Rectal smooth muscle tissue (tissue), 1 donor: ENCODE results near the gene PREP.

Source experiments
- H3K27ac ChIP-seq: one replicate; pipeline ENCODE4 v1.7.0; 2013; ENCODE audit warnings: low read depth, low read length, inconsistent platforms
- H3K27me3 ChIP-seq: one replicate; pipeline ENCODE4 v1.7.0; 2013; ENCODE audit warnings: low read length; ENCODE audit not compliant: control insufficient read depth, insufficient read depth
- H3K36me3 ChIP-seq: one replicate; pipeline ENCODE4 v1.7.0; 2013; ENCODE audit warnings: low read length; ENCODE audit not compliant: control insufficient read depth, insufficient read depth
- H3K4me1 ChIP-seq: one replicate; pipeline ENCODE4 v1.7.0; 2013; ENCODE audit warnings: low read length; ENCODE audit not compliant: control insufficient read depth, insufficient read depth
- H3K4me3 ChIP-seq: one replicate; pipeline ENCODE4 v1.7.0; 2013; ENCODE audit warnings: low read length
- H3K9ac ChIP-seq: one replicate; pipeline ENCODE4 v1.7.0; 2013; ENCODE audit warnings: low read length

PREP gene

DNA sequence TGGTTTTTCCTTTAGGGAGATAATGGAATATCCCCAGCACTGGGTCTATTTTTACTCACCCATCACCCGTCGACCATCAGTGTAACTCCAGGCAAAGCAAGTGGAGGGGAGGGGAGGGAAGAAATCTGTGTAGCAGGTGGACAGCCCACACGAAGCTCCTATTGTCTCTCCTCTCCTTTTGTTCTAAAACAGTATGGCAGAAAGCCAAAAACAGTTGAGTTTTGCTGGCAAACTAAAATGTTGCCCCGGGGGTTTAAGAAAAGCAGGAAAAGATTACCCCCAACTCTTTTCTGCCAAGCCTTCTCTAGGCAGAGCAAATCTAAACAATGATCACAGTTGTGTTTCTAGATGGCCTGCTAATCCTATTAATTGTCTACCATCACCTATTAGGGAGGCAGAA lies 89.7 kb downstream of the PREP start:
- Histone ChIP-seq H3K27me3 (no peaks in the 10 kb centered on the region), H3K36me3 (peaks cover 5% of the 10 kb centered on the region), H3K9ac (no peak overlapping the region), H3K4me1 (no peaks in the 10 kb centered on the region), H3K27ac (no peak overlapping the region), H3K4me3 (no peak overlapping the region)

DNA sequence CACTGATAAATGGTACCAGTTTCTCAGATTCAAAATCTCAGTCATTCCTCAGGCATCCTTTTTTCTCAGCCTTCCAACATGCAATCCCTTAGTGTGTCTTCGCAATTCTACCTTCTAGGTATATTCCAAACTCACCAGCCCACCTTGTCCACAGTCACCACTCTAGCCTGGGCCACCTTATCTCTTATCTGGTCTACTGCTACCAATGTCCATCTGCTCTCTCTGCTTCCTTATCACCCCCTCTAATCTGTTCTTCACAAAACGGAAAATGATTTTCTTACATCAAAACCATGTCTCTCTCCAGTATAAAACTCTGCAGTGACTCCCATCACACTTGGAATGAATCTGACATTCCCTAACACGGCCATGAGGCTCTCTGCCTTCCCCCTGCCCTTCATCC lies 91.9 kb downstream of the PREP start:
- H3K4me1 ChIP-seq: no peaks in the 10 kb centered on the region
- no peak overlapping the region for H3K9ac ChIP-seq

DNA sequence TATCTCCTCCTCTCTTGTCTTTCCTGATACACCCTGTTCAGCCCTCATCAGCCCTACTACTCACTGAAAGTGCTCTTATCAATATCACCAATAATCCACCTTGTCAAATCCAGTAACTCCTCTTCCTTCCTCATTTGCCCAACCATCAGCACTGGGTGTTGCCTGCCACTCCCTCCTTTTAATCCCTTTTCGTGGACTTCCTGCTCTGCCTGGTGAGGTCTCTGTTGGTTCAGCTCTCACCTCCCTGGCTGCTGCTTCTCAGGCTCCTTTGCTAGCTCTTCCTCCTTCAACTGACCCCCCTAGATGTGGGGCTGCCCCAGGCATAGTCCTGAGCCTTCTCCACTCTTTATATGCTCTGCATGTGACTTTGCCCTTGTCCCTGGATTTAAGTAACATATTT lies 92.5 kb downstream of the PREP start:
- H3K36me3 ChIP-seq: peaks cover 5% of the 10 kb centered on the region
- no peaks in the 10 kb centered on the region for H3K27me3 ChIP-seq
- H3K27ac ChIP-seq: no peak overlapping the region
- H3K9ac ChIP-seq: no peak overlapping the region
- H3K4me3 ChIP-seq: no peak overlapping the region
- no peaks in the 10 kb centered on the region for H3K4me1 ChIP-seq

More for the DNA sequence above, 91.9 kb downstream of the PREP start:
- Histone ChIP-seq H3K4me3 (no peak overlapping the region), H3K27ac (no peak overlapping the region), H3K27me3 (no peaks in the 10 kb centered on the region), H3K36me3 (peaks cover 5% of the 10 kb centered on the region)

DNA sequence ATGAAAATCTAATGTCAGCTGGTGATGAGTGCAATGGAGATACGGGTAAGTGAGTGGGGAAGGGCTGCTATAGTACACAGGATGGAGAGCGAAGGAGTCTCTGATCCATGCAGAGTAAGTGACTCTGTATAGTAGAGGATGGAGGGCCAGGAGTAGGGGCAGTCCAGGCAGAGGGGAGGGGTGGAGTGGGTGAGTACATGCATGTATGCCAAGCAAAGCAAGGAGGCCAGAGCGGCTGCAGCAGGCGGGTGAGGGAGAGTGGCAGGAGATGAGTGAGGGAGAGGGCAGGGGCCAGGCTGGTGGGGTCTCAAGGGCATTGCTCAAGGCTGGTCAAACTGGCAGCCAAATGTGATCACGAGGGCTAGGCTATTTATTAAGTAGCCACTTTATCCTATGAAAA lies 94.0 kb downstream of the PREP start:
- Histone ChIP-seq H3K27ac (no peak overlapping the region), H3K4me3 (no peak overlapping the region), H3K9ac (no peak overlapping the region), H3K27me3 (no peaks in the 10 kb centered on the region), H3K4me1 (no peaks in the 10 kb centered on the region), H3K36me3 (peaks cover 5% of the 10 kb centered on the region)

DNA sequence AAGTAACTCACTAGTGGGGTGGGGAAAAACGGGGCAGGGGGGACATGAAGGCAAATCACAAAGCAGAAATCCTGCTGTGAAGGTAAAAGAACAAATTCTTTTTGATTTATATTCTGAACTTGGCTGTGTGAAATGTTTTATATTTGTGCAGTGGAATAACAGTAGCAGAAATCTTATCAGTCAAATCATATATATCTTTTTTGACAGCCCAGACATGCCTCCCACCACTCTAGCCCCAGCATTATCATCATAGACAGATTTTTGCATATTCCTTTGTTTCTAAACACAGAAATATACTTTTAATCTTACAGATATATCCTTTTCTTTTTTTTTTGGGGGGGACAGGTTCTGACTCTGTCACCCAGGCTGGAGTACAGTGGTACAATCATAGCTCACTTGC lies 97.4 kb downstream of the PREP start:
- no peak overlapping the region for H3K27ac ChIP-seq
- no peak overlapping the region for H3K4me3 ChIP-seq

DNA sequence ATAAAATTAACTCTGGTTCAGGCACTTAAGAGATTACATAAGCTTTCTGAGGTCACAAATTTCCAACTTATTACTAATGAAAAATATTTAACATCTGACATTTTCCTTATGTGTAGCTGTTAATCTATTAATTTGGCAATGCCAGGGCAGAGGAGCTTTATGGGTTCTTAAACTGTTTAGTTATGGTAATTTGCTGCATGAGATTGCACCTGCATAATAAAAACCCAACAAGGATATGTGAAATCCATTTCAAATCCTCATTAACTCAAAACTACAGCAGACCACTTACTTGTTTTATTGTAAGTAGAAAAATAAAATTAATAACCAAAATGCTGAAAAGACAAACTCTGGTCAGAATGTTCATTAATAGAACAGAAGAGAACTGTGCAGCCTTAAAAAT lies 98.1 kb downstream of the PREP start:
- peaks cover 4% of the 10 kb centered on the region for H3K36me3 ChIP-seq
- H3K27ac ChIP-seq: no peak overlapping the region

More for the DNA sequence above, 97.4 kb downstream of the PREP start:
- Histone ChIP-seq H3K27me3 (no peaks in the 10 kb centered on the region), H3K4me1 (peaks cover 4% of the 10 kb centered on the region), H3K9ac (no peak overlapping the region), H3K36me3 (peaks cover 4% of the 10 kb centered on the region)

DNA sequence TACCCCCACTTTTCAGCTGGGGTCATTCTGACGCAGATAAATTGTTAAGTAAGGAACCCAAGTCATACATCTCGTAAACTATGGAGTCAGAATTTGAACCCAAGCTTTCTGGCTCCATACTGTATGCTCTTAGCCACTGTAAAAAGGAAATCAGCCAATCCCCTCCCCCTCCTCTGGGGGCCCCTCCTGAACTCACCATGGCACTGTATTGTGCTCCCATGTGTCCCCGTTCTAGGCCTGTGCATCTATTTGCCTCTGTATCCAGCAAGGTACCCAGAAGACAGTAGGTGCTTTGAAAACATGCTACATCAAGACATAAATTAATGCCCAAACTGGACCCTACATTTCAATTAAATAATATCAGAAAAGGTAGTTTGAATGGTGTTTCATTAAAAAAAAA lies 98.5 kb downstream of the PREP start:
- Histone ChIP-seq H3K27ac (no peak overlapping the region), H3K36me3 (peaks cover 4% of the 10 kb centered on the region), H3K4me3 (no peak overlapping the region), H3K4me1 (peaks cover 4% of the 10 kb centered on the region), H3K9ac (no peak overlapping the region), H3K27me3 (no peaks in the 10 kb centered on the region)

More for the DNA sequence above, 98.1 kb downstream of the PREP start:
- Histone ChIP-seq H3K4me3 (no peak overlapping the region), H3K27me3 (no peaks in the 10 kb centered on the region), H3K4me1 (peaks cover 4% of the 10 kb centered on the region), H3K9ac (no peak overlapping the region)

DNA sequence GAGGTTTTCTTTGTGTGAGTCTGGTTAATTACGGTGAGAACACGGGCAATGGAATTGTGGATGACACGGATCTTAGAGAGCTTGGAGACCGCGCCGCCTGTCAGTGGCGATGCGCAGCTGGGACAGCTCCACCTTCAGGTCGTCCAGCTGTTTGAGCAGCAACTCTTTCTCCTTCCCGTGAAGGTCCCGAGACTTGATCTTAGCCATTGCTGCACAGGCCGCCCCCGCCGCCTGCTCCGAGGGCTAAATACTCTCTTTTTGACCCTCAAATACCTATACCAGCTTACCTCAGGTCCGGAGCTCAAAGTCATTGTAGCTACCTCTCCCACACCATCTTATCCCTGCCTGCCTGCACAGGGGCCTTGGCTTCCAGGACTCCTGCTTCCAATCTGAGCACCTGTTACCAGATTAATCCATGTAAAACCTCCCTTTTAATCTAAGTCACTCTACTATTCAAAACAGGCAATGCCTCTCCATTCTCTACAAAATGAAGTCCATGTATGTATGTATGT lies 100.2 kb downstream of the PREP start:
- Histone ChIP-seq H3K4me3 (no peak overlapping the region), H3K9ac (no peak overlapping the region), H3K27ac (no peak overlapping the region), H3K27me3 (no peaks in the 10 kb centered on the region), H3K36me3 (peaks cover 4% of the 10 kb centered on the region), H3K4me1 (peaks cover 4% of the 10 kb centered on the region)

DNA sequence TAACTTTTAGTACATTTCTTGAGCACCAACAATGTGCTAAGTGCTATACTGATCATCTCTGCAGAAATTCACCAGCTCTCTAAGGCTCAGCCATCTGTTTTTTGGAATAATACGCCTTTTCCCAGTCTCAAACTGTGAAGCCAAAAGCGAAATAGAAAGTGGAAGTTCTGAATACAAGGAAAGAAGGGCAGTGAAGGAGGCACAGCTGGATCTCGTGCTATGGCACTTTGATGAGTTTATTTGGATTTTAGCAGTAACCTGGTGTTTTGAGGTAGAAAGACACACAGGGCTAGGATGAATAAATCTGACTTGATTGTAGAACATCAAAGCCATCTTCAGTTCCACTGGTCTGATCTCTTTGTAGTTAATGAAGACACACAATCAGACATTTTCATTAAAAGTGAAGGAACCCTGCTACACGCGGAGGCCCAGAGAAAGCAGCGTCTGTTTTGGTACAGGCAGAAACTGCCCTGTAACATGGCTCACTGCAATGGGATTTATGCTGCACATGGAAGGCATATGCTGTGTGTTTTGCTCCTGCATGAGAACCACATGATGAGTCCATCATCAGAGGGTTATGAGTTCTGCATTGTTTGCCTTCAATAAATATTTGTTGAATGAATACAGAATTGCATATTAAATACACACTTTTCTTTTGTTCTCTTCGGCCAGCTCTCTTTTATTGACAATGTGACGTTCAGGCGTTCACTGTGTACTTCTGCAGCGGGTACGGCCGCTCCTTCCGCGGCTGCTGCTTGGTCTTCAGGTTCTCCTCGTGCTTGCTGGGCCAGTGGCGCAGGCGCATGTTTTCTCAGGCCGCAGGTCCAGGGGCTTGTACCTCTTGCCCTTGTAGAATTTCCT lies 100.9 kb downstream of the PREP start:
- H3K27ac ChIP-seq: peak overlapping the region; percentile 15
- no peak overlapping the region for H3K4me3 ChIP-seq
- H3K9ac ChIP-seq: no peak overlapping the region
- peaks cover 4% of the 10 kb centered on the region for H3K36me3 ChIP-seq
- no peaks in the 10 kb centered on the region for H3K27me3 ChIP-seq
- peaks cover 4% of the 10 kb centered on the region for H3K4me1 ChIP-seq

DNA sequence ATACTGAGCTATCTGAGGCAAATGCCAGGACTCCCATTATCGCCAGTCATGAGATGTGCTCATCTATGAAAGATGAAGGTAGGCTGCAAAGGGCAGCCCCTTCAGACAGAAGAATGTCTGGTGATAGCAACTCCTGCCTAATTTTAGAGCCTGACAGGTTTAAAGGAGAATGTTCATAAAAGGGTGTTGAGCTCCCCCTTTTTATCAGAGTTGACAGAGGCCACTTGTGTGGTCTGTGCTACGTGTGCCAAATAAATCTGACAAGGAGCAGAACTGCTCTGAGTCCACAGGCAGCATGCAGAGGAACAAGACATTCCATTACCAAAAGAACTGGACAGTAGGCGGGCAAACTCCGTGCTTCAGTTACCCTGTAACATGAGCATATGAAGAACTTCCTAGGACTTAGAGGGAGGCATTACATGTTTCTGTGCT lies 101.8 kb downstream of the PREP start:
- Histone ChIP-seq H3K9ac (no peak overlapping the region), H3K27ac (peak overlapping the region; percentile 8), H3K27me3 (no peaks in the 10 kb centered on the region), H3K36me3 (peaks cover 4% of the 10 kb centered on the region), H3K4me3 (peak overlapping the region; percentile 15), H3K4me1 (peaks cover 4% of the 10 kb centered on the region)

DNA sequence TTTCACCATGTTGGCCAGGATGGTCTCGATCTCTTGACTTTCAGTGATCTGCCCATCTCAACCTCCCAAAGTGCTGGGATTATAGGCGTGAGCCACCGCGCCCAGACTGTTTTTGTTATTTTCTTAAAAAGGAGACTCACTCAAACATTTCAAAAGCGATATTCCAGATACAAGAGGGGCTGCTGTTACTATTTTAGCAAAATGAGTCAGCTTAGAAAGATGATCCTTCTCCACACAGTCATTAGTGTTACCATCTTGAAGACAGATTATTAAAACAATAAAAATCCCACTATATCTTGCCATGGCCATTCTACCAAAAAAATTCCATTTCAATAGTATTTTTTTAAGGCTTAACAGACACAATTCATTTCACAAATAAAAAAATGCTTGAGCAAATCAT lies 102.8 kb downstream of the PREP start:
- Histone ChIP-seq H3K4me1 (peaks cover 4% of the 10 kb centered on the region), H3K9ac (no peak overlapping the region), H3K36me3 (peaks cover 4% of the 10 kb centered on the region), H3K4me3 (no peak overlapping the region), H3K27me3 (no peaks in the 10 kb centered on the region), H3K27ac (no peak overlapping the region)

DNA sequence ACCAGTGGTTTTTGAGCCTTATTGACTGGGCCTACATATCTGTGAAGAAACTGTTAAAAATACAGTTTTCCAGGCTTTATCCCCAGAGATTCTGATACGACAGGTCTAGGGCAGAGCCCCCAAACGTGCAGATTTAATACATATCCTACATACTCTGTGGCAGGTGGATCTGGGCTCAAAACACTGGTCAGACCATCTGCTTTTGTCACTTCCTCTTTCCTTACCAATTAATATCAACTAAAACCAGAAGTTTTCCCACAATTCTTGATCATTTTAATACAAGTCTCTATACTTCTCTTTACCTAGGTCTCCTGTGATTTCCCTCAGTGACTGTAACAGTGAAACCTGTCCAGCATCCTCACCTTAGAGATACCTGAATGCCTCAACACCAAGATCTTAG lies 108.8 kb downstream of the PREP start:
- Histone ChIP-seq H3K27me3 (no peaks in the 10 kb centered on the region), H3K4me3 (no peak overlapping the region), H3K4me1 (no peaks in the 10 kb centered on the region), H3K9ac (no peak overlapping the region), H3K36me3 (no peaks in the 10 kb centered on the region), H3K27ac (no peak overlapping the region)
